ENCODE results near the gene AIP. TPM values are rescaled to one million over a fixed set of nuclear protein-coding genes. Genes with fewer than 3 reads are reported as not detected.
"Not testable (repeated sequence)": the region's sequence is repeated elsewhere in the genome, so short reads cannot be mapped to it uniquely, and the experiment has no call there.

The AIP gene
- total RNA-seq, 1 donor from 2014 or later, result 84.5 TPM

DNA sequence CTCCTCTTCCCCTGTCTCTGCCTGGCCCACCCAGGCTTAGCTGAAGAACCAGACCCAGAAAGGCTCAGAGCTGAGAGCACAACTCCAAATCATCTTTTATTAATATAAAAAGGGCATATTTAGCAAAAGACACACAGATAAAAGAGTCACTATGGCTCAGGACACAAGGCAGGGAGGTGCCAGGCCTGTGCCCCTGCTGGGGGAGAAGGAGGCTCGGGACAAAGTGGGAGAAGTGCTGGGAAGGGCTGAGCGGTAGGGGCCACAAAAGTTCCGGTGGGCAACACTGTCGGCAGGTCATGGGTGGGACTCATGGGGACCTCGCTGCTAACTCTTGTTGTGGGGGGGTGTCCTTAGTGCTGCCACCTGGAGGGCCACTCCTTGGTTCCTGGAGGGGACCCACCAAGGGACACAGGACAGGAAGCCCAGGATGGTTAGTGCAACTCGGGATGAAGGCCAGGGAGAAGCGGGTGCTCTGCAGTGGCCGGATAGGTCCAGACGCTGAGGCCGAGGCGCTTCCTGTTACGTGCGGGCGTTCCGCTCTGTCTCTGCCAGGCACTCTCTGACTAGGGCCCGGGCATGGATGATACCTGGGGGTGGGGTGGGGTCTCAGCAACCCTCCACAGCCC, 23.7 kb downstream of the AIP start:
- Histone ChIP-seq H3K27me3 (ENCODE audit: control insufficient read depth in 3 of 3, insufficient read depth in 3 of 3, low read length in 3 of 3) (peaks cover 3 to 7% (median 7%) of the 10 kb centered on the region in 3 donors), H3K9me3 (ENCODE audit: control insufficient read depth in 3 of 3, low read length in 3 of 3) (no peaks in the 10 kb centered on the region), H3K27ac (ENCODE audit: low read depth, low read length) (peak overlapping the region; percentile 96), H3K9ac (ENCODE audit: low read depth in 1 of 3, low read length in 3 of 3) (peak overlapping the region; percentile 51 to 83 (median 73)), H3K4me3 (ENCODE audit: low read length in 3 of 3) (peak overlapping the region in 1 of 3 donors; percentile 29), H3K36me3 (ENCODE audit: control insufficient read depth in 3 of 3, insufficient read depth in 3 of 3, low read length in 3 of 3) (peaks cover 0 to 4% (median 0%) of the 10 kb centered on the region in 3 donors), H3K4me1 (ENCODE audit: control insufficient read depth in 3 of 3, insufficient read depth in 3 of 3, low read length in 3 of 3) (peaks cover 27 to 43% (median 39%) of the 10 kb centered on the region in 3 donors)

DNA sequence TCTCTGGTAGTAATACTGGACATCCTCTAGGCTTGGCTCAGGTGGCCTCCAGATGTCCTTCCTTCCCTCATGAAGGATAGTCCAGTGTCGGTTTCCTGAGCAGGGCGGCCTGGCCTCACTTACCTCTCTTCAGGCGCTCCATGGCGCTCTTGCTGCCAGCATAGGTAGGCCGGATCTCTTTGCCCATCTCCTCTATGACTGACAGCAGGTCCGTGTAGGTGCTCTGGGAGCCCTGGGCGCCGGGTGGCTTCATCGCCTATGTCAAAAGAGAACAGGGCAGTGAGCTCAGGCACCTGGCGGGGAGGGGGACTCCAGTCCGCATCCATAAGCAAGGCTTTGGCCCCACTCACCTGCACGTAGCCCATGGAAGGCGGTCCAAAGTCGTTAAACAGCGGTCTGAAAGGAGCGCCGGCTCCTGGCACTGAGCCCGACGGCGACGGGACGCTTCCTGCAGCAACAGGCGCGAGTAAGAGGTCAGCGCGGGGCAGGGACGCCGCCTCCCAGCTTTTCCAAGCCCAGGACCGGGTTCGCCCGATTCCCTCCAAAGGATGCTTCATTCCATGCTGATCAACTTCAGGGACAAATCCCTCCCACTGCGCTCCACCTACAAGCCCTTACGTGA, 24.5 kb downstream of the AIP start:
- peak overlapping the region; percentile 80 to 88 (median 84) for H3K4me3 ChIP-seq (ENCODE audit: low read length in 3 of 3)
- peaks cover 3 to 7% (median 7%) of the 10 kb centered on the region in 3 donors for H3K27me3 ChIP-seq (ENCODE audit: control insufficient read depth in 3 of 3, insufficient read depth in 3 of 3, low read length in 3 of 3)
- peaks cover 0 to 4% (median 0%) of the 10 kb centered on the region in 3 donors for H3K36me3 ChIP-seq (ENCODE audit: control insufficient read depth in 3 of 3, insufficient read depth in 3 of 3, low read length in 3 of 3)
- no peaks in the 10 kb centered on the region for H3K9me3 ChIP-seq (ENCODE audit: control insufficient read depth in 3 of 3, low read length in 3 of 3)
- H3K9ac ChIP-seq (ENCODE audit: low read depth in 1 of 3, low read length in 3 of 3), result peak overlapping the region; percentile 76 to 97 (median 76)
- peak overlapping the region; percentile 96 for H3K27ac ChIP-seq (ENCODE audit: low read depth, low read length)
- H3K4me1 ChIP-seq (ENCODE audit: control insufficient read depth in 3 of 3, insufficient read depth in 3 of 3, low read length in 3 of 3), result peaks cover 27 to 43% (median 39%) of the 10 kb centered on the region in 3 donors

DNA sequence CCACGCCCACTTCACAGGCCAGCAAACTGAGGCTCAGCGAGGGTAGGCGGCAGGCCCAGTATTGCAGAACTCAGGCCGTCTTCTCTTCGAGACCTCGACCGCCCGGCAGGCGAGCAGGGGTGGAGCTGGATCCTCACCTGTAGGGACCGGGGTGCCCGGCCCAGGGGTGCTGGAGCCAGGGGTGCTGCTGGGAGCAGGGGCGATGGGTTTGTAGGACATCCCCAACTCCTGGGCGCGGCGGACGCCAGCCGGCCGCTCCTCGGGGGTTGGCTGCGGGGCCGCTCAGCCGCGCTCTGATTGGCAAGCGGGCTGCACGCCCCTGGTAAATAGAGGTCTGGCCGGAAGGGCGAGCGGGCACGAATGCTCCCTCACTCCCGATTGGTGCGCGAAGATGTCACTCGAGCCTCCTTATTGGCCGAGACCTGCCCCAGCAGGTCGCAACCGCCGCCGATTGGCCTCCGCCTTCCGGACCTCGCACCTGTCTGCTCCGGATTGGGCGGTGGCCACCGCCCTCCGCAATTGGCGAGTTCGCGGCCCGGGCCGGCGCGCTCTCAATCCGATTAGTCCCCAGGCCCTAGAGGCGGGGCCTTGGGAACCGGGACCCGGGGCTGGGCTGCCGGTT, 25.1 kb downstream of the AIP start, which contains the start of gene CDK2AP2:
CDK2AP2 (minus strand) TSS at position 299 of the 622 bp plus-strand sequence; CDS start at position 219, 80 bp downstream.
- Histone ChIP-seq H3K4me1 (ENCODE audit: control insufficient read depth in 3 of 3, insufficient read depth in 3 of 3, low read length in 3 of 3) (peaks cover 27 to 43% (median 39%) of the 10 kb centered on the region in 3 donors), H3K27ac (ENCODE audit: low read depth, low read length) (peak within 1 kb of the TSS; percentile 96), H3K4me3 (ENCODE audit: low read length in 3 of 3) (peak within 1 kb of the TSS; percentile 80 to 94 (median 84)), H3K36me3 (ENCODE audit: control insufficient read depth in 3 of 3, insufficient read depth in 3 of 3, low read length in 3 of 3) (peaks cover 0 to 4% (median 0%) of the 10 kb centered on the region in 3 donors), H3K9me3 (ENCODE audit: control insufficient read depth in 3 of 3, low read length in 3 of 3) (no peaks in the 10 kb centered on the region), H3K9ac (ENCODE audit: low read depth in 1 of 3, low read length in 3 of 3) (peak within 1 kb of the TSS; percentile 90 to 97 (median 93)), H3K27me3 (ENCODE audit: control insufficient read depth in 3 of 3, insufficient read depth in 3 of 3, low read length in 3 of 3) (peaks cover 3 to 7% (median 7%) of the 10 kb centered on the region in 3 donors)

DNA sequence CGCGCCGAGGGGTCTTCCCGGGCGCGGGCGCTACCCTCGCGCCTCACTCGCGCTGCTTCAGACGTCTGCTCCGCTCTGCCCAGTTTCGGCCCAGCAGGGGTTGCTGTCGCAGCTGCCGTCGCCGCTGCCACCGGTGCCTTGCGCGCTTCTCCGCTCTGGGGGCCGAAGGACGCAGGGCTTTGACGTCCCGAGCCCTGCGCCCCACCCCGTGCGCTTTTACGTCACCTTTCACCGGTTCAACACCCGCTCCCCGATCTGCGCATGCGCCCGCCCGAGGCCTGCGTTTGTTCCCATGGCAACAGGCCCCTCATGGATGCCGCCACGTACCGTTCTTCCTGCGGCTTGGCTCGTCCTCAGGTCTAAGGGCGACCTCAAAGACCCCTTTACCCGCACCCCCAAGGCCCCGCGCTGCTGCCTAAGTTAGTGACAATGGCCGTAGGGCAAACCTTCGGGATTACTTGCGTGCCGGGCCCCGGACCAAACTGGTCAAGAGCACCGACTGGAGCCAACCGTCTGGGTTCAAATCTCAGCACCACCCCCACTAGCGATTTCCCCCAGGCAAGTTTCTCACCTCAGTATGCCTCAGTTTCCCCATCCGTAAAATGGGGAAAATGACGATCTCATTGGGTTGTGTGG, 25.8 kb downstream of the AIP start:
- H3K9me3 ChIP-seq (ENCODE audit: control insufficient read depth in 3 of 3, low read length in 3 of 3), result no peaks in the 10 kb centered on the region
- peak overlapping the region; percentile 80 to 94 (median 84) for H3K4me3 ChIP-seq (ENCODE audit: low read length in 3 of 3)
- peak overlapping the region; percentile 96 for H3K27ac ChIP-seq (ENCODE audit: low read depth, low read length)
- H3K36me3 ChIP-seq (ENCODE audit: control insufficient read depth in 3 of 3, insufficient read depth in 3 of 3, low read length in 3 of 3), result peaks cover 0 to 4% (median 0%) of the 10 kb centered on the region in 3 donors
- H3K27me3 ChIP-seq (ENCODE audit: control insufficient read depth in 3 of 3, insufficient read depth in 3 of 3, low read length in 3 of 3), result peaks cover under 1 to 7% (median 5%) of the 10 kb centered on the region in 3 donors
- H3K4me1 ChIP-seq (ENCODE audit: control insufficient read depth in 3 of 3, insufficient read depth in 3 of 3, low read length in 3 of 3), result peaks cover 27 to 42% (median 37%) of the 10 kb centered on the region in 3 donors
- peak overlapping the region; percentile 90 to 97 (median 93) for H3K9ac ChIP-seq (ENCODE audit: low read depth in 1 of 3, low read length in 3 of 3)

DNA sequence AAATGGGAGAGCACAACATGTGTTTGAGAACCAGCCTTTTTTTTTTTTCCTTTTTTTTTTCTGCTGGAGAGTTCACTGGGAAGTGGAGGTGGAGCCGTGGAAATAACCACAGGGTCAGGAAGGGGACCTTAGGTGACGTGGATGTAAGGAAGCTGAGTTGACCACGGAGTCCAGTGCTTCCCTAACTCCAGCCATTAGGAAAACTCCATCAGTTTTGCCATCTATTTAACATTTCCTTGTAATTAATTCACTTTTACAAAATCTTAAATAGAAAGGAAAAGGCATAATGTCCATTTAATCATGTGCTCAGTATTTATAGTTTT, 27.2 kb downstream of the AIP start:
- Histone ChIP-seq H3K9ac (ENCODE audit: low read depth in 1 of 3, low read length in 3 of 3) (no peak overlapping the region), H3K4me3 (ENCODE audit: low read length in 3 of 3) (no peak overlapping the region), H3K27me3 (ENCODE audit: control insufficient read depth in 3 of 3, insufficient read depth in 3 of 3, low read length in 3 of 3) (peaks cover 0 to 5% (median 1%) of the 10 kb centered on the region in 3 donors), H3K4me1 (ENCODE audit: control insufficient read depth in 3 of 3, insufficient read depth in 3 of 3, low read length in 3 of 3) (peaks cover 22 to 32% (median 30%) of the 10 kb centered on the region in 3 donors), H3K27ac (ENCODE audit: low read depth, low read length) (no peak overlapping the region), H3K36me3 (ENCODE audit: control insufficient read depth in 3 of 3, insufficient read depth in 3 of 3, low read length in 3 of 3) (peaks cover 0 to 4% (median 0%) of the 10 kb centered on the region in 3 donors), H3K9me3 (ENCODE audit: control insufficient read depth in 3 of 3, low read length in 3 of 3) (no peaks in the 10 kb centered on the region)

DNA sequence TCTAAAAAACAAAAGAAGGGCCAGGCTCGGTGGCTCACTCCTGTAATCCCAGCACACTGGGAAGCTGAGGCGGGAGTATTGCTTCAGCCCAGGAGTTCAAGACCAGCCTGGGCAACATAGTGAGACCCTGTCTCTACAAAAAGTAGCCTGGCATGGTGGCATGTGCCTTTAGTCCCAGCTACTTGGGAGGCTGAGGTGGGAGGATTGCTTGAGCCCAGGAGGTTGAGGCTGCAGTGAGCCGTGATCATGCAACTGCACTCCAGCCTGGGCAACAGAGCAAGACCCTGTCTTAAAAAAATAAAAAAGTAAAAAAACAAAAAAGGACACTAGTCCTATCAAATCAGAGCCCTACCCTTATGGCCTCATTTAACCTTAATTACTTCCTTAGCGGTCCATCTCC, 28.7 kb downstream of the AIP start:
- not testable (repeated sequence) for H3K4me3 ChIP-seq (ENCODE audit: low read length in 3 of 3); H3K36me3 ChIP-seq (ENCODE audit: control insufficient read depth in 3 of 3, insufficient read depth in 3 of 3, low read length in 3 of 3); H3K27me3 ChIP-seq (ENCODE audit: control insufficient read depth in 3 of 3, insufficient read depth in 3 of 3, low read length in 3 of 3); H3K9me3 ChIP-seq (ENCODE audit: control insufficient read depth in 3 of 3, low read length in 3 of 3); H3K9ac ChIP-seq (ENCODE audit: low read depth in 1 of 3, low read length in 3 of 3); H3K27ac ChIP-seq (ENCODE audit: low read depth, low read length)
- H3K4me1 ChIP-seq (ENCODE audit: control insufficient read depth in 3 of 3, insufficient read depth in 3 of 3, low read length in 3 of 3), result peaks cover 12 to 19% (median 17%) of the 10 kb centered on the region in 3 donors

DNA sequence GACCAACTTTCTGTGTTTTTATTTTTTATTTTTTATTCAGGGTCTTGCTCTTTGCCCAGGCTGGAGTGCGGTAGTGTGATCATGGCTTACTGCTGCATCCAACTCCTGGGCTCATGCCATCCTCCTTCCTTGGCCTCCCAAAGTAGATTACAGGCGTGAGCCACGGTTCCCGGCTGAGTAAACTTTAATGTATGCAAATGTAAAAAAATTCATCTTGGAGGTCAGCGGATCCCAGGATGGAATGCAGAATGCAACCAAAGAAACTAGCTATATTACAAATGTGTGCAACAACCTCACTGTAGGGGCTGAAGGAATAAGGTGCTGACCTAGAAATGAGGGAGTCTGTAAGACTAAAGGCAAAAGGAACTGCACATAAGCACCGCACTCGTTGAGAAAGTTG, 31.3 kb downstream of the AIP start:
- Histone ChIP-seq H3K4me1 (ENCODE audit: control insufficient read depth in 3 of 3, insufficient read depth in 3 of 3, low read length in 3 of 3) (peaks cover under 1 to 1% (median under 1%) of the 10 kb centered on the region in 3 donors), H3K27me3 (ENCODE audit: control insufficient read depth in 3 of 3, insufficient read depth in 3 of 3, low read length in 3 of 3) (peaks cover 0 to 5% (median 3%) of the 10 kb centered on the region in 3 donors), H3K36me3 (ENCODE audit: control insufficient read depth in 3 of 3, insufficient read depth in 3 of 3, low read length in 3 of 3) (no peaks in the 10 kb centered on the region), H3K9me3 (ENCODE audit: control insufficient read depth in 3 of 3, low read length in 3 of 3) (no peaks in the 10 kb centered on the region), H3K27ac (ENCODE audit: low read depth, low read length) (no peak overlapping the region), H3K4me3 (ENCODE audit: low read length in 3 of 3) (no peak overlapping the region), H3K9ac (ENCODE audit: low read depth in 1 of 3, low read length in 3 of 3) (no peak overlapping the region)

DNA sequence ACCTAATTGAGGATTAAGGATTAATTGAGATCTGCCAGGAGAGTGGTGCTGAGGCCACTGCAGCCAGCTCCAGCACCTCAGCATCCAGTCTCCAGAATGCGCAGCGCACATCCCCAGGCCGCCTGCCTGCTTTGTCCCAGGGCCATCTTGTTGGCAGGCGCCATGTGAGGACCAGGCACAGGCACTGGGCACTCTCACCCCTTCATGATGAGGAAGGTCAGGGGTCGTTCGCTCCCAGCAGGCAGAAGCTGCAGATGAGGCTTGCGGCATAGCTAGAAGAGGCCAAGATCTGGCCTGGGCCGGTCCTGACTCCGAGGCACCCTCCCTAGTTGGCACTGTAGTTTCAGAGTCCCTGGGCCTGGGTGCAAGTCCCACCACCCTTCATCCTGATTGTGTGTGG, 34.0 kb downstream of the AIP start:
- Histone ChIP-seq H3K9me3 (ENCODE audit: control insufficient read depth in 3 of 3, low read length in 3 of 3) (no peaks in the 10 kb centered on the region), H3K4me1 (ENCODE audit: control insufficient read depth in 3 of 3, insufficient read depth in 3 of 3, low read length in 3 of 3) (no peaks in the 10 kb centered on the region), H3K36me3 (ENCODE audit: control insufficient read depth in 3 of 3, insufficient read depth in 3 of 3, low read length in 3 of 3) (no peaks in the 10 kb centered on the region), H3K9ac (ENCODE audit: low read depth in 1 of 3, low read length in 3 of 3) (no peak overlapping the region), H3K27ac (ENCODE audit: low read depth, low read length) (no peak overlapping the region), H3K4me3 (ENCODE audit: low read length in 3 of 3) (no peak overlapping the region), H3K27me3 (ENCODE audit: control insufficient read depth in 3 of 3, insufficient read depth in 3 of 3, low read length in 3 of 3) (peaks cover 0 to 5% (median 3%) of the 10 kb centered on the region in 3 donors)

DNA sequence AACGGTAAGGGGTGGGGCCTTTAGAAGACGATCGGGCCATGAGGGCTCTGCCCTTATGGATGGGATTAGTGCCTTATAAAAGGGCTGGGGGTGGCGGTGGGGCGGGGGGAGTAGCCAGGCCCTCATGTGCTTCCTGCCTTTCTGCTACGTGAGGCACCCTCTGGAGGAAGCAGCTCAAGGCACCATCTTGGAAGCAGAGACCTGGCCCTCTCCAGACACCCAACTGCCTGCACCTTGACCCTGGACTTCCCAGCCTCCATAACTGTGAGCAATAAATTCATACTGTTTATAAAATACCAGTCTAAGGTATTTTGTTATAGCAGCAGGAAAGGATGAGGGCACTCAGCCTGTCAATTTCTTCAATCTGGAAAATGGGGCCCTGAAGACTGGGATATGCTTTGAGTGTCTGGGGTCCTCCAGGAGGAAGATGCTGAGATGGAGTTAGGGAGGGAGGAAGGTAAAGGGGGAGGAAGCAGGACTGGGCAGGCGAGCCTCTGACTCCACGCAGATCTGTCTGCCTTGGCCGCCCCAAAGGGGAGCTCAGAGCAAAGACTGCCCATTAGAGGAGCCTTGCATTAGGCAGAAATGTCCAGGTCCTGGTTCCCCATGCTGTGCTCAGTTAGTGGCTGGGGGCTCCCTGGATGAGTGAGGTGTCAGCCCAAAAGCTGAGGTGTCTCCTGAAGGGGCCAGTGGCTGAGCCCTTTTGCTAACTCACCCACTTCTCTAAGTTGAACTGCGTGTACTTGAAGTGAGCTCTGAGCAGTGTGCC, 35.1 kb downstream of the AIP start:
- Histone ChIP-seq H3K27ac (ENCODE audit: low read depth, low read length) (no peak overlapping the region), H3K9ac (ENCODE audit: low read depth in 1 of 3, low read length in 3 of 3) (no peak overlapping the region), H3K36me3 (ENCODE audit: control insufficient read depth in 3 of 3, insufficient read depth in 3 of 3, low read length in 3 of 3) (no peaks in the 10 kb centered on the region), H3K9me3 (ENCODE audit: control insufficient read depth in 3 of 3, low read length in 3 of 3) (no peaks in the 10 kb centered on the region), H3K27me3 (ENCODE audit: control insufficient read depth in 3 of 3, insufficient read depth in 3 of 3, low read length in 3 of 3) (peaks cover 0 to 5% (median 3%) of the 10 kb centered on the region in 3 donors), H3K4me3 (ENCODE audit: low read length in 3 of 3) (no peak overlapping the region), H3K4me1 (ENCODE audit: control insufficient read depth in 3 of 3, insufficient read depth in 3 of 3, low read length in 3 of 3) (no peaks in the 10 kb centered on the region)
